Measurements from ENCODE around the gene HIF1AN. TPM values are rescaled to one million over a fixed set of nuclear protein-coding genes. Genes with fewer than 3 reads are reported as not detected.

Gene HIF1AN
- total RNA-seq, 1 experiment from 2014 or later, result 58.7 TPM

- H3K4me2 ChIP-seq (ENCODE audit: insufficient read depth, insufficient read length, low read length), result no peak overlapping the region
- no peak overlapping the region for H3K14ac ChIP-seq (ENCODE audit: insufficient read depth, low read length)
- H2AK5ac ChIP-seq (ENCODE audit: insufficient read length, low read length), result no peak overlapping the region
- no peak overlapping the region for H2BK15ac ChIP-seq (ENCODE audit: low read depth, low read length)
- H3K9me3 ChIP-seq (ENCODE audit: control insufficient read depth, low read depth, low read length), result no peaks in the 10 kb centered on the region
- Mint-ChIP-seq H3K9me3 (no peaks in the 10 kb centered on the region), H3K4me3 (no peak overlapping the region), H3K4me1 (peaks cover 7 to 12% of the 10 kb centered on the region in 2 experiments), H3K36me3 (ENCODE audit: insufficient read depth in 1 of 3, low read depth in 3 of 3) (peaks cover 9 to 30% (median 23%) of the 10 kb centered on the region in 3 experiments), H3K27ac (no peak overlapping the region), H3K27me3 (ENCODE audit: low read depth) (no peaks in the 10 kb centered on the region)
- H3K79me2 ChIP-seq (ENCODE audit: insufficient read depth, low read length), result peaks cover 12% of the 10 kb centered on the region; the same call in 1 of the 2 replicates
- H2AFZ ChIP-seq (ENCODE audit: low read length), result no peak overlapping the region
- H3K27ac ChIP-seq (ENCODE audit: insufficient read length, low read depth, low read length), result no peak overlapping the region
- no CpG with 5 or more reads among the region's 2 CpGs for WGBS (ENCODE audit: extremely low coverage, insufficient read length, low lambda C conversion rate)
- peaks cover 9% of the 10 kb centered on the region for H3K23me2 ChIP-seq (ENCODE audit: insufficient read length, low read depth, low read length, poor library complexity, severe bottlenecking)
- H3T11ph ChIP-seq (ENCODE audit: low read length), result no peak overlapping the region
- H2BK120ac ChIP-seq (ENCODE audit: low read depth, low read length, poor library complexity, severe bottlenecking), result no peak overlapping the region
- H3K56ac ChIP-seq (ENCODE audit: insufficient read length, low read depth, low read length), result no peak overlapping the region
- H4K20me1 ChIP-seq (ENCODE audit: control insufficient read depth, insufficient read depth, insufficient read length), result no peaks in the 10 kb centered on the region
- no peak for DNase-seq
- H3K23ac ChIP-seq (ENCODE audit: insufficient read length, low read depth, low read length), result no peak overlapping the region
- no peak overlapping the region for H2BK5ac ChIP-seq (ENCODE audit: insufficient read length, low read length)
- H3K27me3 ChIP-seq (ENCODE audit: insufficient read depth, low read length), result no peaks in the 10 kb centered on the region
- H4K91ac ChIP-seq (ENCODE audit: insufficient read length, low read depth, low read length), result no peak overlapping the region
- H2BK12ac ChIP-seq (ENCODE audit: insufficient read length, low read depth, low read length), result no peak overlapping the region
- H4K8ac ChIP-seq (replicated peaks; ENCODE audit: insufficient read length, low read depth, low read length), result no peak overlapping the region
- H3K4me1 ChIP-seq (ENCODE audit: insufficient read depth, low read length), result peaks cover 3% of the 10 kb centered on the region
- H3K4ac ChIP-seq (ENCODE audit: low read depth, low read length), result no peak overlapping the region
- TF ChIP-seq CTCF (conservative IDR thresholded peaks at IDR 0.05), result no peak
- H3K18ac ChIP-seq (ENCODE audit: insufficient read length, low read depth, low read length), result no peak overlapping the region
- no peak overlapping the region for H2BK20ac ChIP-seq (ENCODE audit: low read depth, low read length, poor library complexity, severe bottlenecking)
- H3K79me1 ChIP-seq (ENCODE audit: insufficient read depth, low read depth, low read length, poor library complexity, severe bottlenecking), result peaks cover 10% of the 10 kb centered on the region
- no peak overlapping the region for H4K5ac ChIP-seq (ENCODE audit: insufficient read length, low read depth, low read length)
- H3K9ac ChIP-seq (ENCODE audit: extremely low read depth, insufficient read length, low read length), result no peak overlapping the region
These were observed 1.0 kb upstream of the HIF1AN start for GRCh38 chr10:100534726-100535125.

Data from H9 (cell line).